GM23338 (cell line): ENCODE results near the gene PCSK5. TPM values are rescaled to one million over a fixed set of nuclear protein-coding genes. Genes with fewer than 3 reads are reported as not detected.

Source experiments
- ATAC-seq: fragments of 200-7000 bp; cut with Tn5 transposase; 3 replicates; pipeline ENCODE4 v1.9.1; 2020
- DNase-seq: peaks from one replicate; pipeline ENCODE4 v3.0.0-alpha.2; 2015; ENCODE audit warnings: low spot score
- H2AFZ ChIP-seq: fragments of 200-600 bp; sonication (generic); 2 replicates; pipeline ENCODE4 v1.8.0; 2016; ENCODE audit warnings: antibody characterized with exemption, mild to moderate bottlenecking, moderate library complexity
- H3F3A ChIP-seq: fragments of 200-600 bp; sonication (generic); replicated peaks from 2 replicates; pipeline ENCODE4 v1.8.0; 2017; ENCODE audit warnings: antibody characterized with exemption, mixed run types, low read depth
- H3K27ac ChIP-seq: fragments of 200-600 bp; sonication (generic); 2 replicates; pipeline ENCODE4 v1.6.1; 2016; ENCODE audit warnings: low read depth
- H3K27me3 ChIP-seq: fragments of 200-600 bp; sonication (generic); 2 replicates; pipeline ENCODE4 v1.8.0; 2016; ENCODE audit warnings: mild to moderate bottlenecking, mixed run types, moderate library complexity; ENCODE audit not compliant: insufficient read depth
- H3K36me3 ChIP-seq: fragments of 200-600 bp; sonication (generic); 2 replicates; pipeline ENCODE4 v1.8.0; 2016; ENCODE audit warnings: mild to moderate bottlenecking; ENCODE audit not compliant: insufficient read depth
- H3K4me1 ChIP-seq: fragments of 200-600 bp; sonication (generic); 2 replicates; pipeline ENCODE4 v1.8.0; 2016; ENCODE audit warnings: mild to moderate bottlenecking, moderate library complexity; ENCODE audit not compliant: insufficient read depth
- H3K4me2 ChIP-seq: fragments of 200-600 bp; sonication (generic); 2 replicates; pipeline ENCODE4 v1.7.1; 2017; ENCODE audit warnings: mixed run types
- H3K4me3 ChIP-seq: fragments of 200-600 bp; sonication (generic); 2 replicates; pipeline ENCODE4 v1.6.1; 2016; ENCODE audit warnings: mixed run types
- H3K79me2 ChIP-seq: fragments of 200-600 bp; sonication (generic); replicated peaks from 2 replicates; pipeline ENCODE4 v1.8.0; 2017; ENCODE audit warnings: mild to moderate bottlenecking; ENCODE audit not compliant: insufficient read depth
- H3K9me2 ChIP-seq: fragments of 200-600 bp; sonication (generic); 2 replicates; pipeline ENCODE4 v1.8.0; 2017; ENCODE audit not compliant: insufficient read depth
- H4K20me1 ChIP-seq: fragments of 200-600 bp; sonication (generic); replicated peaks from 2 replicates; pipeline ENCODE4 v1.8.0; 2017; ENCODE audit warnings: mild to moderate bottlenecking; ENCODE audit not compliant: insufficient read depth
- H3K27ac Mint-ChIP-seq: 2 replicates; pipeline ENCODE4 v1.8.0; 2020; ENCODE audit warnings: inconsistent platforms, mild to moderate bottlenecking, moderate library complexity, mixed read lengths
- H3K27me3 Mint-ChIP-seq: 3 replicates; pipeline ENCODE4 v1.8.0; 2022; ENCODE audit warnings: low read depth, mild to moderate bottlenecking, moderate library complexity, mixed read lengths, inconsistent platforms; ENCODE audit not compliant: insufficient read depth, poor library complexity
- H3K36me3 Mint-ChIP-seq: 3 replicates; pipeline ENCODE4 v1.8.0; 2021; ENCODE audit warnings: low read depth, mild to moderate bottlenecking, inconsistent platforms, moderate library complexity, mixed read lengths
- H3K4me1 Mint-ChIP-seq: 3 replicates; pipeline ENCODE4 v1.8.0; 2020; ENCODE audit warnings: mild to moderate bottlenecking, inconsistent platforms, mixed read lengths
- H3K4me3 Mint-ChIP-seq: 3 replicates; pipeline ENCODE4 v1.8.0; 2021; ENCODE audit warnings: moderate library complexity, mild to moderate bottlenecking, inconsistent platforms, mixed read lengths
- H3K9me3 Mint-ChIP-seq: 3 replicates; pipeline ENCODE4 v1.8.0; 2020; ENCODE audit warnings: moderate library complexity, mild to moderate bottlenecking, inconsistent platforms, mixed read lengths
- CREB1 ChIP-seq: fragments of 250-450 bp; sonication (Bioruptor Pico); IDR thresholded peaks from 2 replicates; pipeline ENCODE4 v1.5.0; 2020; ENCODE audit warnings: low read depth, mild to moderate bottlenecking, moderate library complexity
- ETS1 ChIP-seq: IDR thresholded peaks from 2 replicates; pipeline ENCODE4 v1.6.1; 2016; ENCODE audit warnings: antibody characterized with exemption
- EZH2 ChIP-seq: fragments of 200-600 bp; sonication (generic); IDR thresholded peaks from one replicate; pipeline ENCODE4 v1.8.0; 2017; ENCODE audit warnings: antibody characterized with exemption, mild to moderate bottlenecking, low read depth; ENCODE audit not compliant: unreplicated experiment
- EZH2phosphoT487 ChIP-seq: fragments of 200-600 bp; sonication (generic); IDR thresholded peaks from one replicate; pipeline ENCODE4 v1.8.1; 2018; ENCODE audit warnings: antibody characterized with exemption; ENCODE audit not compliant: unreplicated experiment
- JUNB ChIP-seq: IDR thresholded peaks from one replicate; pipeline ENCODE4 v1.6.1; 2016; ENCODE audit warnings: antibody characterized with exemption; ENCODE audit not compliant: unreplicated experiment
- NANOG ChIP-seq: IDR thresholded peaks from 2 replicates; pipeline ENCODE4 v1.6.1; 2016; ENCODE audit warnings: antibody characterized with exemption, borderline replicate concordance
- POLR2AphosphoS5 ChIP-seq: IDR thresholded peaks from 2 replicates; pipeline ENCODE4 v1.6.1; 2016; ENCODE audit warnings: antibody characterized with exemption, low read depth
- REST ChIP-seq: IDR thresholded peaks from one replicate; pipeline ENCODE4 v1.6.1; 2018; ENCODE audit warnings: antibody characterized with exemption; ENCODE audit not compliant: unreplicated experiment
- STAT1 ChIP-seq: IDR thresholded peaks from one replicate; pipeline ENCODE4 v1.6.1; 2016; ENCODE audit warnings: antibody characterized with exemption; ENCODE audit not compliant: unreplicated experiment
- ZNF114 ChIP-seq: fragments of 250-450 bp; sonication (Bioruptor Pico); IDR thresholded peaks from 2 replicates; pipeline ENCODE4 v1.5.0; 2020; ENCODE audit warnings: mild to moderate bottlenecking, moderate library complexity
- ZNF331 ChIP-seq: fragments of 250-450 bp; sonication (Bioruptor Pico); IDR thresholded peaks from 2 replicates; pipeline ENCODE4 v1.5.0; 2020; ENCODE audit warnings: low read depth, mild to moderate bottlenecking, moderate library complexity
- polyA plus RNA-seq: library from polyadenylated mRNA; unstranded; fragments of >200 nt; fragmentation: Nextera tagmentation; extraction: Ambion mirVana; gene quantifications from 2 replicates; pipeline ENCODE4 v1.2.1, GENCODE V29; 2016
- total RNA-seq: library from RNA; depleted of rRNA; stranded (reverse); fragments of >200 nt; shearing (Covaris generic); gene quantifications from 2 replicates; pipeline ENCODE4 v1.2.3, GENCODE V29; 2014
- TF ChIP-seq, protein P1 (sequence below), 2 experiments: fragments of 200-600 bp in 1 of 2; sonication (generic) in 1 of 2; conservative IDR thresholded peaks; 2 replicates each; pipeline versions ENCODE4 v1.5.1 to v1.6.1; 2016 to 2017; ENCODE audit warnings: antibody characterized with exemption in 2 of 2, low read depth in 2 of 2, mild to moderate bottlenecking in 2 of 2, moderate library complexity in 1 of 2
- TF ChIP-seq, protein P2 (sequence below): fragments of 250-450 bp; sonication (Bioruptor Pico); IDR thresholded peaks from 2 replicates; pipeline ENCODE4 v1.5.0; 2020; ENCODE audit warnings: mild to moderate bottlenecking, moderate library complexity

PCSK5 gene
- total and polyA plus RNA-seq, 2 experiments from 2014 or later = 12.3 to 34.8 TPM

DNA sequence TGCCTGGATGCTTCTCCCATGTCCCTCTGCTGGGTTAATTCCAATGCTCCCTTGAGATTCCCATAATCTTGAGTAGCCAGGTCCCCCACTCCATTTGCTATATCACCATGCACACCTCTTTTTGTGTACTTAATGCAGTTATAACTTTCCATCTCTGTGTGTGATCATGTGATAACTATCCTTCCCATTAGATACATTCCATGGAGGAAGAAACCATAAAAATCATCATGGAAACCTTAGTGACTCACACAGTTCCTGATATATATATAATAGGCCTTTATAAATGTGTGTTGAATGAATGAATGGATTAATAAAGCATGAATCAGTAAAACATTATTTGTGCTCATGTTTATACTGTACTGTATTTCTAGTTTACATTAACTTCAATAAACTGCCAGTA is 104.6 kb downstream of the PCSK5 start:
- no peaks in the 10 kb centered on the region for H3K27me3 ChIP-seq
- H3K36me3 ChIP-seq = no peaks in the 10 kb centered on the region
- peaks cover 52% of the 10 kb centered on the region for H3K79me2 ChIP-seq
- H3K4me3 ChIP-seq = no peak overlapping the region
- H3K9me2 ChIP-seq = peaks cover 14% of the 10 kb centered on the region
- H3K27ac ChIP-seq = no peak overlapping the region
- H3K4me1 ChIP-seq = peaks cover 12% of the 10 kb centered on the region
- Mint-ChIP-seq H3K4me1 (peaks cover 14% of the 10 kb centered on the region), H3K9me3 (no peaks in the 10 kb centered on the region), H3K36me3 (peaks cover 11% of the 10 kb centered on the region; the same call in 1 of the 3 replicates), H3K27me3 (peaks cover 3% of the 10 kb centered on the region), H3K4me3 (no peak overlapping the region), H3K27ac (no peak overlapping the region)
- no peak for ATAC-seq
- TF ChIP-seq ETS1 = no peak
- no peak for TF ChIP-seq EZH2
- TF ChIP-seq NANOG = no peak
- TF ChIP-seq POLR2AphosphoS5 = no peak
- TF ChIP-seq, protein P1, sequence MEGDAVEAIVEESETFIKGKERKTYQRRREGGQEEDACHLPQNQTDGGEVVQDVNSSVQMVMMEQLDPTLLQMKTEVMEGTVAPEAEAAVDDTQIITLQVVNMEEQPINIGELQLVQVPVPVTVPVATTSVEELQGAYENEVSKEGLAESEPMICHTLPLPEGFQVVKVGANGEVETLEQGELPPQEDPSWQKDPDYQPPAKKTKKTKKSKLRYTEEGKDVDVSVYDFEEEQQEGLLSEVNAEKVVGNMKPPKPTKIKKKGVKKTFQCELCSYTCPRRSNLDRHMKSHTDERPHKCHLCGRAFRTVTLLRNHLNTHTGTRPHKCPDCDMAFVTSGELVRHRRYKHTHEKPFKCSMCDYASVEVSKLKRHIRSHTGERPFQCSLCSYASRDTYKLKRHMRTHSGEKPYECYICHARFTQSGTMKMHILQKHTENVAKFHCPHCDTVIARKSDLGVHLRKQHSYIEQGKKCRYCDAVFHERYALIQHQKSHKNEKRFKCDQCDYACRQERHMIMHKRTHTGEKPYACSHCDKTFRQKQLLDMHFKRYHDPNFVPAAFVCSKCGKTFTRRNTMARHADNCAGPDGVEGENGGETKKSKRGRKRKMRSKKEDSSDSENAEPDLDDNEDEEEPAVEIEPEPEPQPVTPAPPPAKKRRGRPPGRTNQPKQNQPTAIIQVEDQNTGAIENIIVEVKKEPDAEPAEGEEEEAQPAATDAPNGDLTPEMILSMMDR (conservative IDR thresholded peaks at IDR 0.05; ENCODE audit: low read depth in 2 of 2) = no peak
- TF ChIP-seq, protein P2, sequence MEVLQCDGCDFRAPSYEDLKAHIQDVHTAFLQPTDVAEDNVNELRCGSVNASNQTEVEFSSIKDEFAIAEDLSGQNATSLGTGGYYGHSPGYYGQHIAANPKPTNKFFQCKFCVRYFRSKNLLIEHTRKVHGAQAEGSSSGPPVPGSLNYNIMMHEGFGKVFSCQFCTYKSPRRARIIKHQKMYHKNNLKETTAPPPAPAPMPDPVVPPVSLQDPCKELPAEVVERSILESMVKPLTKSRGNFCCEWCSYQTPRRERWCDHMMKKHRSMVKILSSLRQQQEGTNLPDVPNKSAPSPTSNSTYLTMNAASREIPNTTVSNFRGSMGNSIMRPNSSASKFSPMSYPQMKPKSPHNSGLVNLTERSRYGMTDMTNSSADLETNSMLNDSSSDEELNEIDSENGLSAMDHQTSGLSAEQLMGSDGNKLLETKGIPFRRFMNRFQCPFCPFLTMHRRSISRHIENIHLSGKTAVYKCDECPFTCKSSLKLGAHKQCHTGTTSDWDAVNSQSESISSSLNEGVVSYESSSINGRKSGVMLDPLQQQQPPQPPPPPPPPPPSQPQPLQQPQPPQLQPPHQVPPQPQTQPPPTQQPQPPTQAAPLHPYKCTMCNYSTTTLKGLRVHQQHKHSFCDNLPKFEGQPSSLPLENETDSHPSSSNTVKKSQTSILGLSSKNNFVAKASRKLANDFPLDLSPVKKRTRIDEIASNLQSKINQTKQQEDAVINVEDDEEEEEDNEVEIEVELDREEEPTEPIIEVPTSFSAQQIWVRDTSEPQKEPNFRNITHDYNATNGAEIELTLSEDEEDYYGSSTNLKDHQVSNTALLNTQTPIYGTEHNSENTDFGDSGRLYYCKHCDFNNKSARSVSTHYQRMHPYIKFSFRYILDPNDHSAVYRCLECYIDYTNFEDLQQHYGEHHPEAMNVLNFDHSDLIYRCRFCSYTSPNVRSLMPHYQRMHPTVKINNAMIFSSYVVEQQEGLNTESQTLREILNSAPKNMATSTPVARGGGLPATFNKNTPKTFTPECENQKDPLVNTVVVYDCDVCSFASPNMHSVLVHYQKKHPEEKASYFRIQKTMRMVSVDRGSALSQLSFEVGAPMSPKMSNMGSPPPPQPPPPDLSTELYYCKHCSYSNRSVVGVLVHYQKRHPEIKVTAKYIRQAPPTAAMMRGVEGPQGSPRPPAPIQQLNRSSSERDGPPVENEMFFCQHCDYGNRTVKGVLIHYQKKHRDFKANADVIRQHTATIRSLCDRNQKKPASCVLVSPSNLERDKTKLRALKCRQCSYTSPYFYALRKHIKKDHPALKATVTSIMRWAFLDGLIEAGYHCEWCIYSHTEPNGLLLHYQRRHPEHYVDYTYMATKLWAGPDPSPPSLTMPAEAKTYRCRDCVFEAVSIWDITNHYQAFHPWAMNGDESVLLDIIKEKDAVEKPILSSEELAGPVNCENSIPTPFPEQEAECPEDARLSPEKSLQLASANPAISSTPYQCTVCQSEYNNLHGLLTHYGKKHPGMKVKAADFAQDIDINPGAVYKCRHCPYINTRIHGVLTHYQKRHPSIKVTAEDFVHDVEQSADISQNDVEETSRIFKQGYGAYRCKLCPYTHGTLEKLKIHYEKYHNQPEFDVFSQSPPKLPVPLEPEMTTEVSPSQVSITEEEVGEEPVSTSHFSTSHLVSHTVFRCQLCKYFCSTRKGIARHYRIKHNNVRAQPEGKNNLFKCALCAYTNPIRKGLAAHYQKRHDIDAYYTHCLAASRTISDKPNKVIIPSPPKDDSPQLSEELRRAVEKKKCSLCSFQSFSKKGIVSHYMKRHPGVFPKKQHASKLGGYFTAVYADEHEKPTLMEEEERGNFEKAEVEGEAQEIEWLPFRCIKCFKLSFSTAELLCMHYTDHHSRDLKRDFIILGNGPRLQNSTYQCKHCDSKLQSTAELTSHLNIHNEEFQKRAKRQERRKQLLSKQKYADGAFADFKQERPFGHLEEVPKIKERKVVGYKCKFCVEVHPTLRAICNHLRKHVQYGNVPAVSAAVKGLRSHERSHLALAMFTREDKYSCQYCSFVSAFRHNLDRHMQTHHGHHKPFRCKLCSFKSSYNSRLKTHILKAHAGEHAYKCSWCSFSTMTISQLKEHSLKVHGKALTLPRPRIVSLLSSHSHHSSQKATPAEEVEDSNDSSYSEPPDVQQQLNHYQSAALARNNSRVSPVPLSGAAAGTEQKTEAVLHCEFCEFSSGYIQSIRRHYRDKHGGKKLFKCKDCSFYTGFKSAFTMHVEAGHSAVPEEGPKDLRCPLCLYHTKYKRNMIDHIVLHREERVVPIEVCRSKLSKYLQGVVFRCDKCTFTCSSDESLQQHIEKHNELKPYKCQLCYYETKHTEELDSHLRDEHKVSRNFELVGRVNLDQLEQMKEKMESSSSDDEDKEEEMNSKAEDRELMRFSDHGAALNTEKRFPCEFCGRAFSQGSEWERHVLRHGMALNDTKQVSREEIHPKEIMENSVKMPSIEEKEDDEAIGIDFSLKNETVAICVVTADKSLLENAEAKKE (CRISPR knock-in tag) = no peak
- TF ChIP-seq STAT1 = no peak
- no peak for TF ChIP-seq JUNB
- TF ChIP-seq ZNF114 = no peak
- TF ChIP-seq EZH2phosphoT487 = no peak
- no peak for TF ChIP-seq CREB1 (CRISPR knock-in tag)
- TF ChIP-seq ZNF331 (CRISPR knock-in tag) = no peak
- no peak for TF ChIP-seq REST
- no peak overlapping the region for H2AFZ ChIP-seq
- H3K4me2 ChIP-seq = no peak overlapping the region
- H4K20me1 ChIP-seq = no peaks in the 10 kb centered on the region; the same call in 1 of the 2 replicates
- DNase-seq = no peak
- no peaks in the 10 kb centered on the region for H3F3A ChIP-seq
